Kidney (tissue), 14 donors: ENCODE results near the gene CD44. TPM values are rescaled to one million over a fixed set of nuclear protein-coding genes. Genes with fewer than 3 reads are reported as not detected.

Experiments used
- DNase-seq, 5 donors: peaks; one replicate each; pipeline ENCODE4 v3.0.0-alpha.2; 2013 to 2020
- FAIRE-seq: peaks from 2 replicates; lab custom pipeline; 2012; peaks lifted over from hg19 to GRCh38; lab: Jason Lieb, UNC
- H3K27ac ChIP-seq, 2 donors: one replicate each; pipeline ENCODE4 v1.7.0; 2013; ENCODE audit warnings: low read depth in 2 of 2, low read length in 2 of 2, inconsistent platforms in 1 of 2
- H3K27me3 ChIP-seq: one replicate; pipeline ENCODE4 v1.7.1; 2013; ENCODE audit warnings: low read length, inconsistent platforms; ENCODE audit not compliant: control insufficient read depth, insufficient read depth
- H3K36me3 ChIP-seq, 3 donors: one replicate each; pipeline versions ENCODE4 v1.7.0 to v1.7.1; 2013; ENCODE audit warnings: low read length in 3 of 3, control low read depth in 1 of 3, inconsistent platforms in 1 of 3; ENCODE audit not compliant: insufficient read depth in 3 of 3, control insufficient read depth in 2 of 3
- H3K4me1 ChIP-seq, 3 donors: one replicate each; pipeline versions ENCODE4 v1.7.0 to v1.7.1; 2013; ENCODE audit warnings: low read length in 3 of 3, inconsistent platforms in 1 of 3, low read depth in 1 of 3; ENCODE audit not compliant: control insufficient read depth in 2 of 3, insufficient read depth in 2 of 3
- H3K4me3 ChIP-seq, 3 donors: one replicate each; pipeline versions ENCODE4 v1.7.0 to v1.8.1; 2013; ENCODE audit warnings: low read length in 3 of 3, control low read depth in 1 of 3, inconsistent platforms in 1 of 3
- H3K9ac ChIP-seq, 3 donors: one replicate each; pipeline versions ENCODE4 v1.7.0 to v1.7.1; 2013; ENCODE audit warnings: low read length in 3 of 3, control low read depth in 1 of 3, inconsistent platforms in 1 of 3
- H3K9me3 ChIP-seq, 3 donors: one replicate each; pipeline versions ENCODE4 v1.7.0 to v1.7.1; 2013; ENCODE audit warnings: low read length in 3 of 3, control low read depth in 1 of 3, inconsistent platforms in 1 of 3; ENCODE audit not compliant: control insufficient read depth in 2 of 3, insufficient read depth in 1 of 3
- CTCF ChIP-seq: IDR thresholded peaks from 3 replicates; pipeline ENCODE4 v1.5.1; 2012; ENCODE audit warnings: mild to moderate bottlenecking, moderate library complexity, borderline replicate concordance; ENCODE audit not compliant: insufficient read depth; ENCODE audit errors: extremely low read depth
- intact Hi-C: fragments of 100-400 bp; cut with DNase I; formaldehyde crosslinking; loops from one replicate; pipeline ENCODE4 v1.11.1; 2022
- polyA plus RNA-seq: library from polyadenylated mRNA; stranded (reverse); fragments of 350-450 nt; fragmentation: Illumina TruSeq; extraction: RNeasy Lipid Tissue Mini Kit (QIAGEN cat#74804); gene quantifications from one replicate; pipeline ENCODE4 v1.2.3, GENCODE V29; 2014; ENCODE audit warnings: low read depth, low replicate concordance; ENCODE audit not compliant: insufficient read depth
- total RNA-seq: library from RNA; stranded (reverse); fragmentation: NEBNext Ultra II Directional; extraction: Animal tissue kit (Norgen Biotek cat#: 25700); gene quantifications from one replicate; pipeline ENCODE4 v1.2.1, GENCODE V29; 2021
- donor health status: control.
- donor health status: control.
- donor health status: control.
- donor health status: control.
- donor health status: control.
- donor health status: DM: yes; HTN: yes; CAD: no.
- donor health status: Normal renal cell carcinoma (clear cell type).

Gene CD44
- total and polyA plus RNA-seq, 2 donors from 2014 or later, result 13.8 to 235 TPM

GRCh38 chr11:35231076-35231860 is 92.3 kb downstream of the CD44 start:
- H3K27me3 ChIP-seq, result no peaks in the 10 kb centered on the region
- no peaks in the 10 kb centered on the region for H3K4me1 ChIP-seq
- no peaks in the 10 kb centered on the region for H3K36me3 ChIP-seq
- intact Hi-C loops, result no loop called here
- TF ChIP-seq CTCF, result no peak
- no peak overlapping the region for H3K27ac ChIP-seq
- H3K9me3 ChIP-seq, result no peaks in the 10 kb centered on the region
- FAIRE-seq (no peak), DNase-seq (no peak)
- no peak overlapping the region for H3K9ac ChIP-seq
- H3K4me3 ChIP-seq, result no peak overlapping the region

GRCh38 chr11:35232891-35233330 is 93.9 kb downstream of the CD44 start:
- intact Hi-C loops, result no loop called here
- Histone ChIP-seq H3K36me3 (no peaks in the 10 kb centered on the region), H3K4me3 (no peak overlapping the region), H3K9ac (no peak overlapping the region), H3K27me3 (no peaks in the 10 kb centered on the region), H3K27ac (no peak overlapping the region), H3K9me3 (no peaks in the 10 kb centered on the region), H3K4me1 (no peaks in the 10 kb centered on the region)
- no peak for TF ChIP-seq CTCF
- DNase-seq (no peak), FAIRE-seq (no peak)

- no peaks in the 10 kb centered on the region for H3K36me3 ChIP-seq
- no peak for TF ChIP-seq CTCF
- H3K27ac ChIP-seq, result no peak overlapping the region
- H3K4me3 ChIP-seq, result no peak overlapping the region
- FAIRE-seq (no peak), DNase-seq (no peak)
- no peak overlapping the region for H3K9ac ChIP-seq
- intact Hi-C loops, result no loop called here
- no peaks in the 10 kb centered on the region for H3K27me3 ChIP-seq
- no peaks in the 10 kb centered on the region for H3K4me1 ChIP-seq
- H3K9me3 ChIP-seq, result no peaks in the 10 kb centered on the region
Measured at GRCh38 chr11:35233518-35233917, 94.5 kb downstream of the CD44 start.
